Stimulated activated naive CD8-positive, alpha-beta T cell treated with anti-CD3 and anti-CD28 coated beads, Interleukin-15, Interleukin-2, amounts not matched to agents 100 ng/mL and 50 ng/mL, for 24 hours (primary cell): Measurements from ENCODE around the gene GABPA.
"Not testable (repeated sequence)": the region's sequence is repeated elsewhere in the genome, so short reads cannot be mapped to it uniquely, and the experiment has no call there.

Experiments used
- H3K27ac Mint-ChIP-seq: one replicate; pipeline ENCODE4 v1.8.0; 2021; ENCODE audit warnings: mild to moderate bottlenecking, mixed read lengths
- H3K27me3 Mint-ChIP-seq: one replicate; pipeline ENCODE4 v1.8.0; 2021; ENCODE audit warnings: mixed read lengths
- H3K36me3 Mint-ChIP-seq: one replicate; pipeline ENCODE4 v1.8.0; 2021; ENCODE audit warnings: low read depth, mixed read lengths
- H3K4me1 Mint-ChIP-seq: one replicate; pipeline ENCODE4 v1.8.0; 2021; ENCODE audit warnings: low read depth, mixed read lengths
- H3K4me3 Mint-ChIP-seq: one replicate; pipeline ENCODE4 v1.8.0; 2021; ENCODE audit warnings: mild to moderate bottlenecking, mixed read lengths
- H3K9me3 Mint-ChIP-seq: one replicate; pipeline ENCODE4 v1.8.0; 2021; ENCODE audit warnings: mixed read lengths

GABPA gene

DNA sequence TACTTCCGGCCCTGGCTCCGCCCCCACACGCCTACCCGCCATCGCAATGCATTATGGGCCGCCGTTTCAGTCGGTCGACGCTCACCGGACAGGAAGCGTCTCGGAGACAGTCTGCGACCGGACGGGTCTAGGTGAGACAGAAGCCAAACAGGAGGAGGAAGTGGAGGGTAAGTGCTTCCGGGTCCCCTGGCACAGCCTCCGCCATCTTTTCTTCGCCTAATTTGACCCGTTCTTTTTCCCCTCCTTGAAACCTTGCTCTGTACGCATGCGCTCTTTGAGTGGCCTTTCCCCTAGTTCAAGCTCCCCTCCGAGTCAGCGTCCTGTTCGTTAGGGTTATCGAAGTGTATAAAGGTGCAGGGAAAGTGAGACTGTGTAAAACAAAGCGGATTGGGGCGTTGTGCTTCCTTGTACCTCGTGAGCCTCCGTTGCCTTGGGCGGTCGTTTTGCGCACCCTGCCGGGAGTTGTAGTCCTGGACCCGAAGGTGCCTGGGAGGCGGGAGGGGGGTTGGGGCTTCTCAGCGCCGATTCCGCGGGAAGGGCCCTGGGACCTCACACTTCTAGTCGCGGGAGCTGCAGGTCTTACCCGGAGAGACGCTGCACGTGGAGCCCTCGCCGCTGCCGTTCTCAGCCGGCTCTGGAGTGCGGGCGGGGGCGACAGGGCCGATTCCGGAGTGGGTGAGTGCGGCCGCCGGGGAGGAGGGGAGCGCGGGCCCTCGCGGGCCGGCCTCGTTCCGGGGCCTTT is at the start of gene GABPA, which contains the start of gene ATP5PF:
Gene GABPA (plus strand): TSS at position 69 of the 742 bp plus-strand sequence. CDS start 6,627 bp downstream, outside the sequence.
Gene ATP5PF (minus strand): TSS at position 1 of the 742 bp plus-strand sequence. CDS start 5,110 bp downstream, outside the sequence.
- Mint-ChIP-seq H3K9me3 (no peaks in the 10 kb centered on the region), H3K4me1 (peaks cover 69% of the 10 kb centered on the region), H3K4me3 (peak within 1 kb of the TSS; percentile 100)

DNA sequence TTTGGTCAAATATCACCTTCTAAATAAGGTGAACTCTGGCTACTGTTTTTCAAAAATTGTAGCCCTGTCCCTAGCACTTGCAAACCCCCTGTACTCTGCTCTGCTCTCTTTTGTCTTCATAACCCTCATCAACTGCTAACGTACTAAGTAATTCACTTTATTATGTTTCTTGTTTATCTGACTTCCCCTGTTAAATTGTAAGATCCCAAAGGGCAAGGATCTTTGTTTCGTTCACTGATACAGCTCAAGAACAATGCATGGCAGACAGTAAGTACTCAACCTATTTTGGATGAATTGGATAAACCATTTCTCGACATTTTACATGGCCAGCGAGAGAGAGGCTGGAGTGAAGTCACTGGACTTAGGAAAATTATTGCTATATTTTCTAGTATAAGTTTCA is 47.0 kb upstream of the GABPA start:
- no peak overlapping the region for H3K4me3 Mint-ChIP-seq
- no peaks in the 10 kb centered on the region for H3K36me3 Mint-ChIP-seq
- no peaks in the 10 kb centered on the region for H3K9me3 Mint-ChIP-seq
- no peaks in the 10 kb centered on the region for H3K4me1 Mint-ChIP-seq
- H3K27me3 Mint-ChIP-seq: peaks cover 4% of the 10 kb centered on the region
- H3K27ac Mint-ChIP-seq: no peak overlapping the region

More for the DNA sequence above, at the start of gene GABPA, which contains the start of gene ATP5PF:
- H3K27me3 Mint-ChIP-seq: no peaks in the 10 kb centered on the region
- peaks cover 31% of the 10 kb centered on the region for H3K36me3 Mint-ChIP-seq
- H3K27ac Mint-ChIP-seq: peak within 1 kb of the TSS; percentile 100

DNA sequence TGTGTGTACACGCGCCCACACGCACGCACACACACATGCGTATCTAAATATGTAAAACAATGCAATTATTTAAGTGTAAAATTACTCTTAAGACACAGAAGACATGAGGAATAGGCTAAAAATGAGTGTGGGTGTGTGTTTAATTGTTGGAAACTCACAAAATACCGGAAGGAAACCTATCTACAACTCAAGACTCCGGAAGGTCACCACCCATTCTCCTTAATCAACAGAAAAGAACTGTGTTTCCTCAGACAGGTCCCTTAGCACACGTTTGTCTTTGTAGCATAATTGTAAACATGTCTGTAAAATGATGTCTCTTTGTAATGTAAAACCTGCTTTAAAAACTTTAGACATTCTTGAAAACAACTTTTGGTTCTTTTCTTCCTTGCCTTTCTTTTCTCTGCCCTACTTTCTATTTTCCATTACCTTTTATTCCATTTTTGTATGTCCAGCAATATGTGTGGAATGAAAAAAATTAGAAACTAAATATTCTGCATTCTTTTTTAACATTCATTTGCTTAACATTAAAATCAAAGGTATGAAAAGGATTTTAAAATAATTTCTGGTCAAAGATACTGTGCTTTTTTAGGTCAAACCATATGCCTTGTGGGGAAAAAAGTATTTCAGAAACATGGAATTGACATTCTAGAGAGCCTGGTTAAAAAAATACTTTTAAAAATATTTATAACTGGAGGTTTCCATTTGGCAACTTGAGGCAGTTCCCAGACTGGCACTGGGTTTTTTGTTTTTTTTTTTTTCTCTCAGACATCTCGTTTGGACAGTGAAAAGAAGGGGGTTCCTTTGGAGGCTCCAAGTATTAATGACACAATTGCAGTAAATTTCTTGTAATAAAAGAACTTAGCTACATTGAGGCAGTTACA is 46.3 kb upstream of the GABPA start:
- Mint-ChIP-seq H3K4me1 (no peaks in the 10 kb centered on the region), H3K9me3 (no peaks in the 10 kb centered on the region), H3K36me3 (no peaks in the 10 kb centered on the region), H3K27me3 (peaks cover 4% of the 10 kb centered on the region), H3K4me3 (no peak overlapping the region), H3K27ac (no peak overlapping the region)

DNA sequence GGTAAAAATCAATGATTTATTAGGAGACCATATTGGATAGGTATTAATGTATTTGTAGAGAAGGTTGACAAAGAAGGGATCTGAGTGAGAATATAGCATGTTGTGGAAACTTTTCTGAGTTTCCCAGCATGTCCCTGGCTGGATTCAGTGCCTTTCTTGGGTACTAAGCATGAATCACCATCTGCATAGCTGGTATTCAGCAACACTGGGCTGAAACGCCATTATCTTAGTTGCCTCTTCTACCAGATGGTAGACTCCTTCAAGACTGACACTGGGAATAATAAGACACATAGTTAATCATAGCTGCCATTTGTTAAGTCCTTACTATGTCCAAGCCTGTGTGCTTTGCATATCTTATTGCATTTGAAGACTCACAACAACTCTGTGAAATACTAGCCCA is 45.5 kb upstream of the GABPA start:
- H3K27ac Mint-ChIP-seq: no peak overlapping the region
- H3K36me3 Mint-ChIP-seq: no peaks in the 10 kb centered on the region
- H3K4me1 Mint-ChIP-seq: no peaks in the 10 kb centered on the region

DNA sequence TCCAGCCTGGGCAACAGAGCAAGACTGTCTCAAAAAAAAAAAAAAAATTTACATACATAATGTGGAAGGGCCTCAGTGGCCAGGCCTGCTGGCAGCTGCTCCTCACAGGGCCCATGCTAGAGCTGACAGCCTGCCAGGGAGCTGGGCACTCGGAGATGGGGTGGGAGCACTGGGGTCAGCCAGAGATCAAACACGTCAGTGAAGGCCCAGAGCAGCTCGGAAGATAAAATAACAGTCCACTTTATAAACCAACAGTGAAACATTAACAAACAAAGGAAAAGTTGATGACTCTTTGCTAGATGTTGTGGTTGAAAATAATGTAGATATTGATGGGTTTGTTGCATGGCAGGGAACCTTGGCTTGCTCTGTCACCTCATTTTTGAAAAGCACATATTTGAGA is 42.8 kb upstream of the GABPA start:
- no peaks in the 10 kb centered on the region for H3K9me3 Mint-ChIP-seq
- no peaks in the 10 kb centered on the region for H3K27me3 Mint-ChIP-seq
- H3K27ac Mint-ChIP-seq: no peak overlapping the region
- H3K36me3 Mint-ChIP-seq: no peaks in the 10 kb centered on the region
- H3K4me1 Mint-ChIP-seq: no peaks in the 10 kb centered on the region
- no peak overlapping the region for H3K4me3 Mint-ChIP-seq

More for the DNA sequence above, 45.5 kb upstream of the GABPA start:
- Mint-ChIP-seq H3K9me3 (no peaks in the 10 kb centered on the region), H3K27me3 (peaks cover 4% of the 10 kb centered on the region), H3K4me3 (no peak overlapping the region)

DNA sequence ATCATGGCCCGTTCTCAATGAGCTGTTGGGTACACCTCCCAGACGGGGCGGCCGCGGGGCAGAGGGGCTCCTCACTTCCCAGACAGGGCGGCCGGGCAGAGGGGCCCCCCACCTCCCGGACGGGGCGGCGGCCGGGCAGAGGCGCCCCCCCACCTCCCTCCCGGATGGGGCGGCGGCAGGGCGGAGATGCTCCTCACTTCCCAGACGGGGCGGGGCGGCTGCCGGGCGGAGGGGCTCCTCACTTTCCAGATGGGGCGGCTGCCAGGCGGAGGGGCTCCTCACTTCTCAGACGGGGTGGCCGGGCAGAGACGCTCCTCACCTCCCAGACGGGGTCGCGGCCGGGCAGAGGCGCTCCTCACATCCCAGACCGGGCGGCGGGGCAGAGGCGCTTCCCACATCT is 39.3 kb upstream of the GABPA start:
- H3K27ac Mint-ChIP-seq, H3K36me3 Mint-ChIP-seq, H3K4me3 Mint-ChIP-seq, H3K9me3 Mint-ChIP-seq, H3K27me3 Mint-ChIP-seq, H3K4me1 Mint-ChIP-seq: not testable (repeated sequence)

DNA sequence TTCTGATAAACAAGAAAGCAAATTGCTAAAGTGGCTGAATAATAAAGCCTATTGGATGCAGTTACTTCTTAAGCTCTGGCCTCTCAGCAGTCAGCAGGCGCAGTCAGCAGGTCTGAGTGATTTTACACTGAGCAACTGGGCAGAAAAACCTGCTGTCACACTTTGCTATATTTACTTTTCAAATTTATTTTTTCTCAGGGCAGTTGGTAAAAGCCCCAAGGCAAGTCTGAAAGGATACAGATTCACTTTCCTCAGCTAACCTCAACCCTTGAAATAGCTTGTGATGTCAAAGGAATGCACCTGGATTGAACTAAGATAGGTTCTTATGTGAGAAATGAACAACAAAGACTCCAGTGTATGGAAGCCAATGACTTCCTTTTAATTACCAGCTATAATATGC is 34.0 kb upstream of the GABPA start:
- Mint-ChIP-seq H3K27ac (no peak overlapping the region), H3K4me3 (no peak overlapping the region), H3K36me3 (no peaks in the 10 kb centered on the region), H3K9me3 (no peaks in the 10 kb centered on the region), H3K4me1 (no peaks in the 10 kb centered on the region), H3K27me3 (no peaks in the 10 kb centered on the region)

DNA sequence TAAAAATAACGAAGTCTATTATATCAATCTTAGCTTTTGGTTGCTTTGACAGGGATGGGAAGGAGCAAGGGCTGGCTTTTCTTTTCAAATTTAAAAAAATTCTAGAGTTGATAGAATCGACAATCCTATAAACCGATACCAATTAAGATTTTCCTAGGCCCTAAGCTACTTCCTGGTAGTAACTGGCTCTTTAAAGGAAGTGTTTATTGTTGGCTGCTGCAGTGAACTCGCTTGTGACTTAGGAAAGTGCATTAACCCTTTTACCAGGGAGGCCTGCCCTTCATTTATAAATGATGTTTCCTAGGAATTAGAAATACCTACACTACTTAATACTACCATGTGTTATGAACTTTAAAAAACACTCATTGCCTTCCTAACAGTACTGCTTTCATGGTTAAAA is 33.2 kb upstream of the GABPA start:
- no peaks in the 10 kb centered on the region for H3K9me3 Mint-ChIP-seq
- H3K27me3 Mint-ChIP-seq: no peaks in the 10 kb centered on the region
- no peak overlapping the region for H3K4me3 Mint-ChIP-seq
- H3K27ac Mint-ChIP-seq: no peak overlapping the region
- no peaks in the 10 kb centered on the region for H3K36me3 Mint-ChIP-seq
- H3K4me1 Mint-ChIP-seq: no peaks in the 10 kb centered on the region

DNA sequence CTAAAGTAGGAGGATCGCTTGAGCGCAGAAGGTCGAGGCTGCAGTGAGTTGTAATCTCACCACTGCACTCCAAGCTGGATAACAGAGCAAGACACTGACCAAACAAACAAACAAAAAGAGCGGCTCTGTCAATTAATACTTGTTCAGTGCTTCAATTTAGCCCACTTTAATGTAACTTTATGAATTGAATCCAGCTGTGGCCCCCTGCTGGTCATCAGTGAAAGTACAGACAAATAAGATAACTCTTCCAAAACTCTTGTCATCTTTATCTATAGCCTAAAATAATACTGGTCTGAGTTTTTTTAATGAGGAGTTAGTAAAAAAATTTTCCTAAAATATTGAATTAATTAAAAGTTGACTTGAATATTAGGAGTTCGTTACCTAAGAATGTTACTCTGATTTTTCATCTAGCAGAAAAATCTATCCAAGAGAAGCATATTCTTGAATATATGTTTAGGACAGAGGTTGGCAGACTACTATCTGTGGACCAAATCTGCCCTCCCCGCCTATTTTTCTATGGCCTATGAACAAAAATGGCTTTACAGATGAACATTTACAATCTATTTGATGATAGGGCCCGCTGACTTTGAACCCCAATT is 26.2 kb upstream of the GABPA start:
- no peaks in the 10 kb centered on the region for H3K36me3 Mint-ChIP-seq
- H3K27me3 Mint-ChIP-seq: no peaks in the 10 kb centered on the region
- H3K9me3 Mint-ChIP-seq: no peaks in the 10 kb centered on the region
- no peak overlapping the region for H3K27ac Mint-ChIP-seq
- H3K4me3 Mint-ChIP-seq: no peak overlapping the region
- H3K4me1 Mint-ChIP-seq: no peaks in the 10 kb centered on the region

DNA sequence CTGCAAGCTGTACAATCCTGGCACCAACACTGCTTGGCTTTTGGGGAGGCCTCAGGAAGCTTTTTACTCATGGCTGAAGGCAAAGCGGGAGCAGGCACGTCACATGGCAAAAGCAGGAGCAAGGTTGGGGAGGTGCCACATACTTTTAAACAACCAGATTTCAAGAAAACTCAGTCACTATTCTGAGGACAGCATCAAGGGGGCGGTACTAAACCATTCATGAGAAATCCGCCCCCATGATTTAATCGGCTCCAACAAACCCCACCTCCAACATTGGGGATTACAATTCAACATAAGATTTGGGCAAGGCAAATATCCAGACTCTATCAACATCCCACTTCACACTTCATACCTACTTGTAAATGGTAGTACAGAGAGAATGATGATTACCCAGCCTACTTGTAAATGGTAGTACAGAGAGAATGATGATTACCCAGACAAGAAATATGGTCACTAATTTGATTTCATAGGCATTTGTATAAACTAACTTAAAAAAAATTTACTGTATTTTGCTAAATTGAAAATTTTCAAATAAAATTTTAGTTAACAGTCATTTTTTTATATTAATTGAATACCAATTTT is 25.0 kb upstream of the GABPA start:
- Mint-ChIP-seq H3K4me1 (no peaks in the 10 kb centered on the region), H3K27me3 (no peaks in the 10 kb centered on the region), H3K27ac (no peak overlapping the region), H3K9me3 (no peaks in the 10 kb centered on the region), H3K4me3 (no peak overlapping the region), H3K36me3 (no peaks in the 10 kb centered on the region)

DNA sequence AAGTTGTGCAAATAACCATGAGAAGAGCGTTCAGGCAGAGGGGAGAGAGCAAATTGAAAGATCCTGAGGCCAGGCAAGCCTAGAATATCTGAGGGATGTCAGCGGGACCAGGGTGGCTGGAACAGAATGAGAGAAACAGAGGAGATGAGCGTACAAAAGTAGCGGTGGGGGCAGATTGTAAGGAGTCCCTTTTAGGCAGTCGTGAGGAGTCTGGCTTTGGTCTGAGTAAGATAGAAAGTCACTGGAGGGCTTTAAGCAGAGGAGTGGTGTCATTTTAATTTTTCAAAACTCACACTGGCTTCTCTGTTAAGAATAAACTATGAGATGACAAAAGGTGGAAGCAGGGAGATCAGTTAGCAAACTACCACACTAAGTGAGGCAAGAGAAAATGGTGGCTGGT is 24.2 kb upstream of the GABPA start:
- Mint-ChIP-seq H3K36me3 (no peaks in the 10 kb centered on the region), H3K4me1 (no peaks in the 10 kb centered on the region), H3K9me3 (no peaks in the 10 kb centered on the region), H3K4me3 (no peak overlapping the region), H3K27ac (no peak overlapping the region), H3K27me3 (no peaks in the 10 kb centered on the region)

DNA sequence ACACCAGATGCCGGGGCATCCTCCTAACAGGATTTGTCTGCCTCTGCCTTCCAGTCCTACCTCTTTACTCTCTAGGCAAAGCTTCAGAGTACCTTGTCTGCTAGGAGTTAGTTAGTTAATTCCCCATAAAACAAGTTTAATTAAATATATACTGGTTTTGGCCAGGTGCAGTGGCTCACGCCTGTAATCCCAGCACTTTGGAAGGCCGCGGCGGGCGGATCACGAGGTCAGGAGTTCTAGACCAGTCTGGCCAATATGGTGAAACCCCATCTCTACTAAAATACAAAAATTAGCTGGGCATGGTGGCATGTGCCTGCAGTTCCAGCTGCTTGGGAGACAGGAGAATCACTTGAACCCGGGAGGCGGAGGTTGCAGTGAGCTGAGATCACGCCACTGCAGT is 20.7 kb upstream of the GABPA start:
- H3K4me3 Mint-ChIP-seq, H3K27ac Mint-ChIP-seq, H3K36me3 Mint-ChIP-seq, H3K27me3 Mint-ChIP-seq, H3K9me3 Mint-ChIP-seq, H3K4me1 Mint-ChIP-seq: not testable (repeated sequence)

DNA sequence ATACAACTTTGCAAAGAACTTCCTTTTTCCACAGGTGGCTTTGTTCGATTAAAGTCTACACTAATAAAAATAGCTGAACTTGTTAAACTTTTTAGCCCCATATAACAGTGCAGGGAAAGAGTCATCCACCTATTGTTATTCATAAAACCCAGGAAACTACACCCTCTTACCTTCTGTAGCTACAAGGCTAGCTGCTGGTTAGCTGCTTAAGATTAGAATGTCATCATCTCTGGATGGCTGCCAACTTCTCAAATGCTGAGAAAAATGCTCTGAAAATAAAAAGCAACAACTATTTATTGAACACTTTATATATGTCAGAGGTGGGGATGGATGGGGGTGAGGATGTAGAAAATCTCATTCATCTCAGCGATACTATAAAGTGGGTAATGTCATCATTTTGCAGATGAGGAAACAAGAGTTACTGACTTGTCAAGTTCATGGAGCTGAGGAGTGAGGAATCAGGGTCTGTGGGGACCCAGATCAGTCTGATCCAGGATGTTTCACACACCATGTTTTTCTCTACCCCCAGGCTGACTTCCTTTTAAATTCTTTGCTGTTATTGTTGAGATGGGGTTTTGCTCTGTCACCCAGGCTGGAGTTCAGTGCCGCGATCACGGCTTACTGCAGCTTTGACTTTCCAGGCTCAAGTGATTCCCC is 17.2 kb upstream of the GABPA start:
- Mint-ChIP-seq H3K27me3 (no peaks in the 10 kb centered on the region), H3K4me3 (no peak overlapping the region), H3K9me3 (no peaks in the 10 kb centered on the region), H3K36me3 (peaks cover 18% of the 10 kb centered on the region), H3K4me1 (no peaks in the 10 kb centered on the region), H3K27ac (no peak overlapping the region)

DNA sequence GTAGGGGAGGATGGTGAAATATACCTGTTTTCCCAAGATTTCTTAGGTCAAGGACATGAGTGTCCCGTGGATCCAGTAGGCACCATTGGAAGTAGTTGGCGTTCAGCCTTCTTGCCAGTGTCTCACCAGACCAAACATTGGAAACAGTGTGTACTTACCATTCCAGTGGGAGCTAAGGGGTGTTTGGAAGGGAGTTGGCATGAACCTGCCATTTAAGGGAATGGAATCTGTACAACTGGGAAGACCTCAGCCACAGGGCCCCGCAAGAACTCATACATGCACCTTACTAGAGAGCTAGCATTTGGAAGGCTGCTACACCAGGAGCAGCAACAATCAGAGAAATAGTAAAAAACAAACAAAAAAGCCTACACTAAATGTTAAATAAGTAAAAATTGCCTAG is 12.8 kb upstream of the GABPA start:
- Mint-ChIP-seq H3K36me3 (peaks cover 52% of the 10 kb centered on the region), H3K4me1 (no peaks in the 10 kb centered on the region), H3K4me3 (no peak overlapping the region), H3K9me3 (no peaks in the 10 kb centered on the region), H3K27ac (peak overlapping the region; percentile 0), H3K27me3 (no peaks in the 10 kb centered on the region)
